K562 (cell line): ENCODE data around the gene LRMDA. TPM values are rescaled to one million over a fixed set of nuclear protein-coding genes. Genes with fewer than 3 reads are reported as not detected.

Experiments used
- CCNT2 ChIP-seq: IDR thresholded peaks from 2 replicates; pipeline ENCODE4 v1.6.1; 2011; ENCODE audit warnings: borderline replicate concordance, low read depth, mild to moderate bottlenecking, moderate library complexity, mixed read lengths, low read length; ENCODE audit not compliant: insufficient read length; ENCODE audit errors: extremely low read depth
- EHMT2 ChIP-seq: fragments of 450-650 bp; IDR thresholded peaks from 2 replicates; pipeline ENCODE4 v1.6.1; 2018; ENCODE audit warnings: antibody characterized with exemption
- ELK3 ChIP-seq: fragments of 450-650 bp; formaldehyde crosslinking; IDR thresholded peaks from 2 replicates; pipeline ENCODE4 v1.4.0; 2020; ENCODE audit warnings: mild to moderate bottlenecking
- ESRRB ChIP-seq: fragments of 250-450 bp; sonication (Bioruptor Pico); IDR thresholded peaks from 2 replicates; pipeline ENCODE4 v1.5.0; 2020; ENCODE audit warnings: mild to moderate bottlenecking, moderate library complexity, borderline replicate concordance
- KAT8 ChIP-seq: fragments of 450-650 bp; IDR thresholded peaks from 2 replicates; pipeline ENCODE4 v1.6.1; 2016; ENCODE audit warnings: low read depth, mild to moderate bottlenecking
- MCM7 ChIP-seq, 2 experiments: fragments of 450-650 bp; IDR thresholded peaks; 2 replicates each; pipeline ENCODE4 v1.6.1; 2016 to 2018
- RBM39 ChIP-seq: fragments of 200-400 bp; formaldehyde crosslinking; optimal IDR thresholded peaks from 2 replicates; pipeline ENCODE3; 2018; ENCODE audit warnings: low read depth, low read length
- STAG1 ChIP-seq: sonication (generic); formaldehyde crosslinking; IDR thresholded peaks from 2 replicates; pipeline ENCODE4 v1.5.0; 2020; ENCODE audit warnings: missing genetic modification reagents, borderline replicate concordance
- ZNF263 ChIP-seq: sonication (generic); formaldehyde crosslinking; IDR thresholded peaks from 2 replicates; pipeline ENCODE4 v1.8.0; 2022; ENCODE audit warnings: mild to moderate bottlenecking, missing genetic modification reagents, borderline replicate concordance
- ZNF436 ChIP-seq: fragments of 250-450, 450-650 bp; sonication (Bioruptor Pico); formaldehyde crosslinking; IDR thresholded peaks from 2 replicates; pipeline ENCODE4 v1.7.0; 2020; ENCODE audit warnings: mild to moderate bottlenecking
- ZNF592 ChIP-seq: fragments of 450-650 bp; IDR thresholded peaks from 2 replicates; pipeline ENCODE4 v1.6.1; 2017; ENCODE audit warnings: antibody characterized with exemption, mild to moderate bottlenecking
- ZNF75A ChIP-seq: fragments of 450-650 bp; formaldehyde crosslinking; IDR thresholded peaks from 2 replicates; pipeline ENCODE4 v1.4.0; 2020; ENCODE audit warnings: mild to moderate bottlenecking
- ZNF785 ChIP-seq: fragments of 250-450 bp; sonication (Bioruptor Pico); IDR thresholded peaks from 2 replicates; pipeline ENCODE4 v1.4.0; 2020; ENCODE audit warnings: mild to moderate bottlenecking
- polyA plus RNA-seq, 8 experiments: library from polyadenylated mRNA; depleted of rRNA in 4 of 8; stranded (reverse) in 5 of 8; unstranded in 3 of 8; fragments of >200 nt; fragmentation: Nextera tagmentation in 2 of 8; fragmentation: Illumina TruSeq in 1 of 8; extraction: Ambion mirVana in 2 of 8; extraction: Trizol in 1 of 8; gene quantifications; 2 replicates each; pipeline versions ENCODE4 v1.2.1 to v1.2.3, GENCODE V29; 2011 to 2014; ENCODE audit warnings: inconsistent platforms in 1 of 8, missing spikeins in 1 of 8
- total RNA-seq, 7 experiments: library from RNA; depleted of rRNA in 6 of 7; stranded (reverse); fragments of >200 nt in 6 of 7; fragmentation: Illumina TruSeq in 2 of 7; extraction: Trizol in 2 of 7; gene quantifications; 2 replicates each; pipeline versions ENCODE4 v1.2.1 to v1.2.3, GENCODE V29; 2011 to 2021; ENCODE audit warnings: low replicate concordance in 1 of 7
- TF ChIP-seq, protein P1 (sequence below): fragments of 450-650 bp; formaldehyde crosslinking; IDR thresholded peaks from 2 replicates; pipeline ENCODE4 v1.4.0; 2020; ENCODE audit warnings: mild to moderate bottlenecking, moderate library complexity
- TF ChIP-seq, protein P2 (sequence below): fragments of 200-800 bp; sonication (Bioruptor generic); IDR thresholded peaks from 2 replicates; pipeline ENCODE4 v1.6.1; 2017; ENCODE audit warnings: missing genetic modification characterization, missing compliant biosample characterization

The LRMDA gene
- total and polyA plus RNA-seq, 9 of the 15 experiments (the other 6 are each of a cell fraction or from before 2014, with no cell fraction given) = 0.25 TPM; not detected in 8

- TF ChIP-seq RBM39 = no peak
- no peak for TF ChIP-seq ZNF75A
- TF ChIP-seq CCNT2 = no peak
- no peak for TF ChIP-seq ZNF785
- no peak for TF ChIP-seq ELK3 (CRISPR knock-in tag)
- TF ChIP-seq, protein P1, sequence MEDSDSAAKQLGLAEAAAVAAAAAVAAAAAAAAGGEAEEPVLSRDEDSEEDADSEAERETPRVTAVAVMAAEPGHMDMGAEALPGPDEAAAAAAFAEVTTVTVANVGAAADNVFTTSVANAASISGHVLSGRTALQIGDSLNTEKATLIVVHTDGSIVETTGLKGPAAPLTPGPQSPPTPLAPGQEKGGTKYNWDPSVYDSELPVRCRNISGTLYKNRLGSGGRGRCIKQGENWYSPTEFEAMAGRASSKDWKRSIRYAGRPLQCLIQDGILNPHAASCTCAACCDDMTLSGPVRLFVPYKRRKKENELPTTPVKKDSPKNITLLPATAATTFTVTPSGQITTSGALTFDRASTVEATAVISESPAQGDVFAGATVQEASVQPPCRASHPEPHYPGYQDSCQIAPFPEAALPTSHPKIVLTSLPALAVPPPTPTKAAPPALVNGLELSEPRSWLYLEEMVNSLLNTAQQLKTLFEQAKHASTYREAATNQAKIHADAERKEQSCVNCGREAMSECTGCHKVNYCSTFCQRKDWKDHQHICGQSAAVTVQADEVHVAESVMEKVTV (CRISPR knock-in tag) = no peak
- TF ChIP-seq KAT8 = no peak
- TF ChIP-seq ZNF592 = no peak
- TF ChIP-seq ESRRB (CRISPR knock-in tag) = no peak
- TF ChIP-seq ZNF436 (CRISPR knock-in tag) = no peak
- no peak for TF ChIP-seq STAG1 (CRISPR knock-in tag)
- TF ChIP-seq EHMT2 = no peak
- TF ChIP-seq, protein P2, sequence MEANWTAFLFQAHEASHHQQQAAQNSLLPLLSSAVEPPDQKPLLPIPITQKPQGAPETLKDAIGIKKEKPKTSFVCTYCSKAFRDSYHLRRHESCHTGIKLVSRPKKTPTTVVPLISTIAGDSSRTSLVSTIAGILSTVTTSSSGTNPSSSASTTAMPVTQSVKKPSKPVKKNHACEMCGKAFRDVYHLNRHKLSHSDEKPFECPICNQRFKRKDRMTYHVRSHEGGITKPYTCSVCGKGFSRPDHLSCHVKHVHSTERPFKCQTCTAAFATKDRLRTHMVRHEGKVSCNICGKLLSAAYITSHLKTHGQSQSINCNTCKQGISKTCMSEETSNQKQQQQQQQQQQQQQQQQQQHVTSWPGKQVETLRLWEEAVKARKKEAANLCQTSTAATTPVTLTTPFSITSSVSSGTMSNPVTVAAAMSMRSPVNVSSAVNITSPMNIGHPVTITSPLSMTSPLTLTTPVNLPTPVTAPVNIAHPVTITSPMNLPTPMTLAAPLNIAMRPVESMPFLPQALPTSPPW (CRISPR knock-in tag) = peak; percentile 95
- TF ChIP-seq MCM7 (IDR thresholded peaks at IDR 0.05) = no peak
- TF ChIP-seq ZNF263 (CRISPR knock-in tag) = no peak
Measured at GRCh38 chr10:75408911-75409885, 22.2 kb upstream of the LRMDA start (continued).
